Mucosa of stomach (tissue), 1 donor: ENCODE results near the gene ZFP36L1.

ENCODE experiments used
- H3K27me3 ChIP-seq: one replicate; pipeline ENCODE4 v1.7.0; 2013; ENCODE audit warnings: mild to moderate bottlenecking, low read length; ENCODE audit not compliant: control insufficient read depth, insufficient read depth
- H3K36me3 ChIP-seq: one replicate; pipeline ENCODE4 v1.7.0; 2013; ENCODE audit warnings: low read length; ENCODE audit not compliant: control insufficient read depth, insufficient read depth
- H3K4me1 ChIP-seq: one replicate; pipeline ENCODE4 v1.7.0; 2013; ENCODE audit warnings: mild to moderate bottlenecking, low read length; ENCODE audit not compliant: control insufficient read depth, insufficient read depth
- H3K4me3 ChIP-seq: one replicate; pipeline ENCODE4 v1.7.0; 2013; ENCODE audit warnings: low read length
- H3K9ac ChIP-seq: one replicate; pipeline ENCODE4 v1.7.0; 2013; ENCODE audit warnings: mild to moderate bottlenecking, low read length, moderate library complexity
- H3K9me3 ChIP-seq: one replicate; pipeline ENCODE4 v1.7.0; 2013; ENCODE audit warnings: mild to moderate bottlenecking, low read length, moderate library complexity; ENCODE audit not compliant: control insufficient read depth
- donor health status: Pancreatic carcinoma.

ZFP36L1 gene

DNA sequence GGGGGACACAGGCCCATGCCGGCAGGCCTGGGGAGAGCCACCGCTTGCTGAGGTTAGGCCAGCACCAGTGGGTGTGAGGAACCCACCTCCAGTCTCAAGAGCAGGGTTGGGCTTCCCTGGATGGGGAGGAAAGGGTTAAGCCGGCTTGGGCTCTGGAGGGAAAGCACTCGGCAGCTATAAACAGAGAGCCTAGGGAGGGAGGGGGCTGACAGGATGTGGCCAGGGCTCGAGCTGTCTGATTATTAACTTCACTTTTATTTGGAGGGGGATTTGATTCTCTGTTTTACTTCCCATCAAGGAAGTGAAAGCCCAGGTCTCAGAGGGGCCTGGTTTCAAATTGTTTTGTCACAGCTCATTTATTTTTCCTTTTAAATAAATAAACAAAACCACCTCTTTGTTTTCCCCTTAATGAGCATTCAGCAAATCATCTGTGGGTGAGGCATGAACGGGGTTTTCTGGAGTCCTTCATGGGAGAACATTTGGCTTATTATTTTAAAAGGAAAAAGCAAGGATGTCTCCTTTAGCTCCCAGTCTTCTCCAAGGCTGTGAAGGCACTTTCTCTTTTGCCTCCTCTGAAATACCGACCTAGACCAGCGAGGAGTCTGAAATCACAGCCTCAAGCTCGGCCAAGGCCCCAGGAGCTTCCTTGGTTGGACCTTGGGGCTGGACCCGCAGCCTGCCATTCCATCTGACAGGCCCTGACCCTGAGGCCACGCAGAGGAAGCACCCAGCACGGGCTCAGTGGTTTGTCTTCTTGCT lies 21.9 kb upstream of the ZFP36L1 start:
- Histone ChIP-seq H3K27me3 (no peaks in the 10 kb centered on the region), H3K4me1 (peaks cover 51% of the 10 kb centered on the region), H3K4me3 (no peak overlapping the region), H3K9me3 (no peaks in the 10 kb centered on the region), H3K9ac (peak overlapping the region; percentile 72), H3K36me3 (no peaks in the 10 kb centered on the region)

DNA sequence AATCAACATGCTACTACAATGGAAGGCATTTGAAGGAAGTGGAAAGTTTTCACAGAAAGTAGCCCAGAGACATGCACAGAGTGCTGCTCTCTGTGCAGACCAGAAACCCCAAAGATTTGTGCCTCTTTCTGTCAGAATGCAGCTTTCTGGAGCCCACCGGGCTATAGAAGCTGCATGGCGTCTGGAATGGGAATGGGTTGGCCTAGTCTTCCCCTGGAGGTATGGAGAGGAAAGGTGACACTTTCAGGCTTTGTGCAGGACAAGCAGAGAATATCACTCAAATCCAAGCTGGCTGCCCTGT lies 21.3 kb upstream of the ZFP36L1 start:
- Histone ChIP-seq H3K4me3 (no peak overlapping the region), H3K36me3 (no peaks in the 10 kb centered on the region), H3K27me3 (no peaks in the 10 kb centered on the region), H3K9me3 (no peaks in the 10 kb centered on the region), H3K9ac (peak overlapping the region; percentile 72), H3K4me1 (peaks cover 46% of the 10 kb centered on the region)

DNA sequence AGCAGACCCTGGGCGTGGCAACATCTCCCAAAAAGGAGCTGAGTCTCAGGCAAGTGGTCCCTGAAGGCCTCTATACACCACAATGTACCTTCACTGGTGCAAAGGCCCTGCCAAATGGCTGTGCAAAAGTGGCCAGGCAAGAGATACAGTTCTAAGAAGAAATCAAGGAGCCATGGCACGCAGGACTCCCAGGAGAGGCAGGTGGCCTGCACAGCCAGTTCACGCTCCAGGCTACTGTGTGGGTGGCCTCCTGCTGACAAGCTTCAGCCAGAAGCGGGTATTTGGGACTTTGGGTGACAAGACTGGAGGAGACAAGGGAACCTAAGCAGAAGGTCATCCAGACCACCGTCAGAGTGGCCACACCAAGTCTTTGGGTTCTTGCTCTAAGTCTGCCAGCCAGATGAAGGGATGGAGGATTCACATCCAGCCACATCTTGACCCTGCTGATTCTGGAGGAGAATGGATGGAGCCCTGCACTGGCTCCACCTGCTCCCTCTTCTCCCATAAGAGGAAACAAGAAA lies 20.5 kb upstream of the ZFP36L1 start:
- Histone ChIP-seq H3K27me3 (no peaks in the 10 kb centered on the region), H3K4me1 (peaks cover 44% of the 10 kb centered on the region), H3K9me3 (no peaks in the 10 kb centered on the region), H3K4me3 (no peak overlapping the region), H3K9ac (no peak overlapping the region), H3K36me3 (no peaks in the 10 kb centered on the region)

DNA sequence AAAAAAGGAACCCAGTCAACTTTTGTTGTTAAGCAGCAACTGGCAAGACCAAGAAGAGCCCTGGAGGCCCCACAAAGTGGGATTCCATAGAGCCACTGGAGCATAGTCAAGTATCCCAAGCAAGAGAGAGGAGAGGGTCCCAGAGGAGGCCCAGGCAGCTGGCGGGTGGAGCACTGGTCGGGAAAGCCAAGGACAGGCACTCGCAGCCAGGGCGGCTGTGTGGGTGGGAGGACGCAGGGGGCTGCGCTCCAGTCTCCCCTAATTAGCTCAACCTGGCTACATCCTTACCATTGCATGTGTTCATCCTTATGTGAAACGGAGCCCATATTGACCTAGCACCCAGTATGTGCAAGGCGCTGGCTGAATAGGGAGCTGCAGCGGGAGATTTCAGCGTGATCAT lies 18.3 kb upstream of the ZFP36L1 start:
- peaks cover 59% of the 10 kb centered on the region for H3K4me1 ChIP-seq
- no peaks in the 10 kb centered on the region for H3K9me3 ChIP-seq

DNA sequence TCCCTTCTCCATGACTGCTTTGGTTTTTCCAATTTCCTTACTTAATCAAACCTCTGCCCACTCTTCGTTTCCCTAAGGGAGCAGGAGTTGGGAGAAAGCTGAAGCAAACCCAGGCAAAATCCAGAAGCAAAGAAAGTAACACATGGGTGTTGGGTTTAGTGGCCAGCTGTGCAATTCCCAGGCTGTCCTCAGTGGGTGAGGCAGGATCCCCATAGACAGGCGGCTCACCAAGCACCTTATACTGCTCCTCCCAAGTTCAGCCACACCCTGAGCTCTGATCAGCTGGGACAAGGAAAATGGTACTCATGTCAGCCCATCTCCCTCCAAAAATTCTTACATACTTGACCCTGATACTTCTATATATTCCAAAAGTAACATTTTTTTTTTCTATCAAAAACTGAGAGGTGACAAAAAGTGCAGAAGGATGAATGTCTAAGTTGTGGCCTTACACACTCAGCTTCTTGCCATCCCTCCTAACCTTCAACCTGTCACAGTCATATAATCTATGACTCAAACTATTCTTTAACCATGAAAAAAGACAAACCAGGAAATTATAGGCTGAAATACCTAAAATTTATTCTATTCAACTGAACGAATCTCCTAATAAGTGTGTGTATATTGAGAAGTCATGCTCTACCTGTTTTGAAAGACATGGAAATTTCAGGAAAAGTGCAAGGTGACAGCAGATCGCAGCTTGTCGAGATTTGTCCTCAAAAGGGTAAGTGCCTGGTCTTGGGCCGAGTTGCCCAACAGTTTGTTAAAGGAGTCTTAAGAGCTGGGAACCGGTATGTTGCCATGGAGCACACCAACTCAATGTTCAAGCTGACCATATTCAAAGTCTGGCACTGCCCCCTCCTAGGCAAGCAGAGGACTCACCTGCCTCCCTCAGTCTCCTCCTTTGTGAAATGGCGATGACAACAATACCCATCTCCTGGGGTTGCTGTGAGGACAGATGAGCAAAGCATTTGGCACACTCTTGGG lies 17.6 kb upstream of the ZFP36L1 start:
- Histone ChIP-seq H3K9ac (no peak overlapping the region), H3K36me3 (no peaks in the 10 kb centered on the region), H3K4me1 (peaks cover 59% of the 10 kb centered on the region), H3K9me3 (no peaks in the 10 kb centered on the region), H3K27me3 (no peaks in the 10 kb centered on the region), H3K4me3 (no peak overlapping the region)

More for the DNA sequence above, 18.3 kb upstream of the ZFP36L1 start:
- Histone ChIP-seq H3K4me3 (no peak overlapping the region), H3K36me3 (no peaks in the 10 kb centered on the region), H3K27me3 (no peaks in the 10 kb centered on the region), H3K9ac (no peak overlapping the region)

DNA sequence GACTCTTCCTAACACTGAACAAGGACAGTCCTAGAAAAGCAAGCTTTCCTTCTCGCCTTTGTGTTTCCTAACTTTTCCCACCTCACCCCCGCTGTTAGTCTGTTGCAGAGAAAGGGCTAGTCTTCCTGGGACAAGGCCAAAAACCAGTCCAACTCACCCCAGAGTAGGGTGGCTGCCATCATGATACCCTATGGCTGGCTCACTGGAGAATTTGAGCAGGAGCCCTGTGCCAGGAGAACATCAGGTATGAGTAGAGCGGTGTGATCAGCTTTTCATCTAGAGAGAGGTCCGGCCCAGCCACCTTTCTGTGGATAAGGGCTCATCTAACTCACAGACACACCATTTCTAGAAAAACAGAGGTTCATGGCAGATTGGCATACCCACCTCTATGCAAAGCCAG lies 16.7 kb upstream of the ZFP36L1 start:
- H3K27me3 ChIP-seq, result no peaks in the 10 kb centered on the region
- no peak overlapping the region for H3K4me3 ChIP-seq
- H3K9ac ChIP-seq, result no peak overlapping the region
- no peaks in the 10 kb centered on the region for H3K36me3 ChIP-seq
- no peaks in the 10 kb centered on the region for H3K9me3 ChIP-seq
- H3K4me1 ChIP-seq, result peaks cover 55% of the 10 kb centered on the region

DNA sequence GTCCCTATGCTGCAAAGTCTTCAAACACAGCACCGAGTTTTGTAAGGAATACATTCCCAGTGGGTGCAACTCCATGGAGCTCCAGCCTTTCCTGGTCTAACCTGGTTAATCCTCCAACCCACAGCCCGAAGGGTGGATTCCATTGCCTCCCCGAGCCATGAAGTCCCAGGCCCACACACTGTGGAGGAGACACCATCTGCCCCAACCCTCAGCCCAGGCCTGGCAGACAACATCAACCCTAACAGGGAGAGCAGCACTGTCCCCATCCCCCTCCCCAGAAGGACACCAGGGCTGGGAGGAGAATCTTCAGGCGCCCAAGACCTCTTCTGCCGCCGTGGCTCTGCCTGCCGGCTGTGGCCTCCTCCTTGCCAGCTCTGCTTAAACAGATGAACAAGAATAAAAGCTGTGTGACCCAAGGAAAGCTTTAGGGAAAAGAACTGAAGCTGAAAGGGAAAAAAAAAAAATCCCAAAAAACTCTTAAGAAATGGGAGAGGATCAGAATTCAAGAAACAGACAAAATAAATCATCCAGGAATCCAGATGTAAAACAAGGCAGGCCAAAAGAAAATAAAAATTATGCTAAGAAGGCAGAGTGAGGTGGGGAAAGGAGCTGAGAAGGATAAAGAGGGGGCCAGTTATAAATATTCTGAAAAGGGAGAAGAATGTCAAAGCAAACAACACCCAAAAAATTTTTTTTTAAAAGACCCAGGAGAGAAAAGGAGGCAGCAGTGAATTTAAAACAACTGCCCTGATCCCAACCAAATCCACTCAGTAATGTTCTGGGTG lies 16.0 kb upstream of the ZFP36L1 start:
- Histone ChIP-seq H3K4me1 (peaks cover 48% of the 10 kb centered on the region), H3K9me3 (no peaks in the 10 kb centered on the region), H3K9ac (no peak overlapping the region), H3K36me3 (no peaks in the 10 kb centered on the region), H3K4me3 (no peak overlapping the region), H3K27me3 (no peaks in the 10 kb centered on the region)

DNA sequence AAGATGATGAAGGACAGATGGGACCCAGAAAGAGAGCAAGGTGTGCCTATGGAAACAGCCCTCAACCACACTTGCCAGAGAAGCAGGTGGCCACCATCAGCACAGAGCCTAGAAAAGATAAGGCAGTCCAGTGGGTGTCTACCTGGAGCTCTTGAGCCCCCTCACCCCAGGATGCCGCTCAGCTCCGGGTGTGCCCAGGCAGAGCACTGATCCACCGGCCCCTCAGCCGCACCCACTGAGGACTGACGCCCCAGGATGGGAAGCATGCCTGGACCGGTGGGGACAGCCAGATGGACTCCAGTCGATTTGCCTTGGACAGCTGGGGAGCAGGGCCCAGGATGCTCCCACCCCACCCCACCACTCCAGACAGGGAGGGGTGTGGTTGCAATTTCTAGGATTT lies 15.1 kb upstream of the ZFP36L1 start:
- Histone ChIP-seq H3K9ac (no peak overlapping the region), H3K4me1 (peaks cover 40% of the 10 kb centered on the region)

DNA sequence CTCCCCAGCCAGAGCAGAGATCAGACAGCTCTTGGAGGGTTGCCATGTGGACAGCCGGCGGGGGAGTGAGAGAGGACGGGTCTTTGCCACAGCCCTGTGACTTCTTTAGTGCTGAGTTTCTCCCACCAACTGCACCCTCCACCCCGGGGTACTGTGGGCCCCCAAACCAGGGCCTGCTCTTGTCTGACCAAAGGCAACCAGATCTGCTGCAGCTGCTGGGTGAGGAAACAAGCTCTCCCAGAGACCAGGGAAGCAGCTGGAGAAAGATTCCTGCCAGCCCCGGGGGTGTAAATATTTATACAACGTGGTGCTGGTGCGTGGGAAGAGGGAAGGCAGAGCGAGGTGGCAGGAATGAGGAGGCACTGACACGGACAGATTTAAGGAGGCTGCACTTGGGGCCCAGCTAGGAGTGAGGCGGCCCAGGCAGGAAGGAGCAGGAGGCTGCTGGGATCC lies 14.3 kb upstream of the ZFP36L1 start:
- Histone ChIP-seq H3K4me1 (peaks cover 40% of the 10 kb centered on the region), H3K36me3 (no peaks in the 10 kb centered on the region), H3K27me3 (no peaks in the 10 kb centered on the region), H3K9ac (peak overlapping the region; percentile 45), H3K4me3 (no peak overlapping the region), H3K9me3 (no peaks in the 10 kb centered on the region)

More for the DNA sequence above, 15.1 kb upstream of the ZFP36L1 start:
- Histone ChIP-seq H3K4me3 (no peak overlapping the region), H3K9me3 (no peaks in the 10 kb centered on the region), H3K36me3 (no peaks in the 10 kb centered on the region), H3K27me3 (no peaks in the 10 kb centered on the region)

DNA sequence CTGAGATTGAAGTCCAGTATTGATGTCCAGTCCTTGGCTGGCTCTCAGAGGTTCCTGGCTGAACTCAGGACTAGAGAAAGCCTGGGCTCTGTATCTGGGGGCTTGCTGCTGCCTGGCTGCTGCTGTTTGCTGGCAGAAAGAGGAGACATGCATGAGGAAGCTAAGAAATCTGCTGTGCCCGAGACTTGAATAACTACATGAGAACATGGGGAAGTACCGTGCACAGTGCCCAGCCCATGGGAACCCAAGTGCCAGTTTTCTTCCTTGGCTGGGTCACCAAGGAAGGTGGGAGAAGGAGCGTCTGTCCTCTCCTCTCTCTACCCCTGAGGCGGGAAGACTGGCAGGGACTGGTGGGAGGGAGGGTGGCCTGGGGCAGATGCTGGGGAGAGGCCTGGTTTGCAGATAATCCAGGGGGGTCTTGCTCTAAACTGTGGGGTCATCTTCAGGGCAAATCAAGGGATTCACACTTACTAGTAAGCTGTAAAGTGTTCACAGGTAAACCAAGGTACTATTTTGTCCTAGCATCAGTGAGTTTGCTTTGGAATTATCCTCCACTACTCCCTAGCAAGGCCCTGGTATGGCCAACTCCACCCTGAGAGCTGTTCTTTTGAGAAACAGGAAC lies 13.8 kb upstream of the ZFP36L1 start:
- Histone ChIP-seq H3K9ac (peak overlapping the region; percentile 45), H3K4me1 (peaks cover 40% of the 10 kb centered on the region), H3K36me3 (no peaks in the 10 kb centered on the region)

DNA sequence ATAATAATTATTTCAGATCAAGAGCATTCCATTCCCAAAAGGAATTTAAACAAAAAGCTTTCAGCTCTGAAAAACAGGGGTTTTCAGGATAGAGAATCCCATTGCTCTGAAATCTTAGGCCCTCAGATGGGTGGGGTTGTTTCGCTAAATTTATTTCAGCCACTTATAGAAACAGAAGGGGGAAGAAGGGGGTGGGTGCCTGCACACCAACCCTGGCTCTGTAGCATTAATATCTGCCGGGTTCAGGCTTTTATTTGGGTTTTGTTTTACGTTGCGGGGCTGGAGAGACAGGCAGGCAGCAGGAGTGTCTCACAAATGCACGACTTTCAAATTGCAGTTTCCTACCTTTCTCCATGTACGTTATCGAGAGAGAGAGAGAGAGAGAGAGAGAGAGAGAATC lies 12.5 kb upstream of the ZFP36L1 start:
- no peaks in the 10 kb centered on the region for H3K9me3 ChIP-seq
- peaks cover 40% of the 10 kb centered on the region for H3K4me1 ChIP-seq
- H3K4me3 ChIP-seq, result no peak overlapping the region
- no peaks in the 10 kb centered on the region for H3K36me3 ChIP-seq
- H3K27me3 ChIP-seq, result no peaks in the 10 kb centered on the region
- no peak overlapping the region for H3K9ac ChIP-seq

More for the DNA sequence above, 13.8 kb upstream of the ZFP36L1 start:
- no peaks in the 10 kb centered on the region for H3K27me3 ChIP-seq
- H3K9me3 ChIP-seq, result no peaks in the 10 kb centered on the region
- no peak overlapping the region for H3K4me3 ChIP-seq
